ENCODE measurements around the gene FITM1. TPM values are rescaled to one million over a fixed set of nuclear protein-coding genes. Genes with fewer than 3 reads are reported as not detected.

FITM1 gene
- polyA plus RNA-seq, 3 donors = 2.1 TPM; not detected in 2

- peak within 1 kb of the TSS; percentile 87 to 90 (median 89) for H3K4me3 ChIP-seq (replicated peaks in 1 of 3; ENCODE audit: low read depth in 2 of 3, low read length in 3 of 3)
- Mint-ChIP-seq H3K36me3 (peaks cover 31 to 39% of the 10 kb centered on the region in 2 donors), H3K27me3 (ENCODE audit: low read depth in 3 of 3) (peaks cover 0 to 6% (median 2%) of the 10 kb centered on the region in 3 donors), H3K9me3 (peaks cover 0 to 2% (median 0%) of the 10 kb centered on the region in 7 donors), H3K27ac (peak within 1 kb of the TSS; percentile 98 to 99 (median 99)), H3K4me3 (peak within 1 kb of the TSS; percentile 89 to 95), H3K4me1 (peaks cover 18% of the 10 kb centered on the region)
- WGBS (ENCODE audit: insufficient coverage) = 0% methylated on average over 34 of the region's 65 CpGs
- peaks cover 19 to 27% of the 10 kb centered on the region in 2 donors for H3K4me1 ChIP-seq (ENCODE audit: control insufficient read depth in 1 of 2, insufficient read depth in 2 of 2, low read length in 2 of 2)
- H3K27me3 ChIP-seq (ENCODE audit: control insufficient read depth in 2 of 2, insufficient read depth in 2 of 2, low read length in 2 of 2) = no peaks in the 10 kb centered on the region
- H3K4me2 ChIP-seq (replicated peaks; ENCODE audit: extremely low read depth, low read length, poor library complexity, severe bottlenecking) = peak within 1 kb of the TSS; percentile 94
- DNase-seq = peak; percentile 100
- TF ChIP-seq, protein P1, sequence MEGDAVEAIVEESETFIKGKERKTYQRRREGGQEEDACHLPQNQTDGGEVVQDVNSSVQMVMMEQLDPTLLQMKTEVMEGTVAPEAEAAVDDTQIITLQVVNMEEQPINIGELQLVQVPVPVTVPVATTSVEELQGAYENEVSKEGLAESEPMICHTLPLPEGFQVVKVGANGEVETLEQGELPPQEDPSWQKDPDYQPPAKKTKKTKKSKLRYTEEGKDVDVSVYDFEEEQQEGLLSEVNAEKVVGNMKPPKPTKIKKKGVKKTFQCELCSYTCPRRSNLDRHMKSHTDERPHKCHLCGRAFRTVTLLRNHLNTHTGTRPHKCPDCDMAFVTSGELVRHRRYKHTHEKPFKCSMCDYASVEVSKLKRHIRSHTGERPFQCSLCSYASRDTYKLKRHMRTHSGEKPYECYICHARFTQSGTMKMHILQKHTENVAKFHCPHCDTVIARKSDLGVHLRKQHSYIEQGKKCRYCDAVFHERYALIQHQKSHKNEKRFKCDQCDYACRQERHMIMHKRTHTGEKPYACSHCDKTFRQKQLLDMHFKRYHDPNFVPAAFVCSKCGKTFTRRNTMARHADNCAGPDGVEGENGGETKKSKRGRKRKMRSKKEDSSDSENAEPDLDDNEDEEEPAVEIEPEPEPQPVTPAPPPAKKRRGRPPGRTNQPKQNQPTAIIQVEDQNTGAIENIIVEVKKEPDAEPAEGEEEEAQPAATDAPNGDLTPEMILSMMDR (IDR thresholded peaks at IDR 0.05) = no peak
- H2AFZ ChIP-seq (ENCODE audit: insufficient read depth, low read depth, low read length, poor library complexity, severe bottlenecking) = peak within 1 kb of the TSS; percentile 86
- no peaks in the 10 kb centered on the region for H3K9me3 ChIP-seq (replicated peaks in 1 of 2; ENCODE audit: control insufficient read depth in 1 of 2, insufficient read depth in 1 of 2, low read length in 2 of 2)
- intact Hi-C loops (cut with micrococcal nuclease) = loop anchor here in 1 of 2 donors (1.0 to 10.0 kb wide), 3 partner anchors 33 to 1190 kb away; partner anchors contain the start of genes DHRS1, NOP9, PRMT5 and RNF31
- peaks cover 24% of the 10 kb centered on the region for H3K79me2 ChIP-seq (ENCODE audit: insufficient read depth, low read length)
- H4K20me1 ChIP-seq (ENCODE audit: insufficient read depth, low read length) = no peaks in the 10 kb centered on the region
- peak within 1 kb of the TSS; percentile 99 to 100 for H3K27ac ChIP-seq (ENCODE audit: low read depth in 1 of 2, low read length in 2 of 2)
- H3K9ac ChIP-seq (ENCODE audit: insufficient read depth, low read length, poor library complexity, severe bottlenecking) = peak within 1 kb of the TSS; percentile 93
- H3K36me3 ChIP-seq (replicated peaks in 1 of 2; ENCODE audit: control insufficient read depth in 1 of 2, insufficient read depth in 2 of 2, low read length in 2 of 2) = peaks cover 31 to 37% of the 10 kb centered on the region in 2 donors
Observed at GRCh38 chr14:24114532-24115421, 15.7 kb upstream of the FITM1 start, which contains the start of the genes DCAF11 and NRL. Gene DCAF11, plus strand, starts transcription at chr14:24114777. Its CDS starts 818 bp downstream, at chr14:24115595. Gene NRL, minus strand, starts transcription at chr14:24114949. Its CDS starts 32,101 bp downstream, at chr14:24082848.

GRCh38 chr14:24115422-24116127 is 14.9 kb upstream of the FITM1 start:
- H3K36me3 Mint-ChIP-seq = peaks cover 35 to 47% of the 10 kb centered on the region in 2 donors
- peaks cover 0 to 6% (median 2%) of the 10 kb centered on the region in 3 donors for H3K27me3 Mint-ChIP-seq (ENCODE audit: low read depth in 3 of 3)
- intact Hi-C loops (cut with micrococcal nuclease) = loop anchor here in 1 of 2 donors (10.0 kb wide), 2 partner anchors 179 to 1191 kb away; partner anchors contain the start of genes DHRS1, NOP9 and PRMT5
- Histone ChIP-seq H3K9ac (ENCODE audit: insufficient read depth, low read length, poor library complexity, severe bottlenecking) (peak overlapping the region; percentile 93), H4K20me1 (ENCODE audit: insufficient read depth, low read length) (no peaks in the 10 kb centered on the region), H3K27ac (ENCODE audit: low read depth in 1 of 2, low read length in 2 of 2) (peak overlapping the region; percentile 99 to 100), H2AFZ (ENCODE audit: insufficient read depth, low read depth, low read length, poor library complexity, severe bottlenecking) (peak overlapping the region; percentile 86), H3K9me3 (replicated peaks in 1 of 2; ENCODE audit: control insufficient read depth in 1 of 2, insufficient read depth in 1 of 2, low read length in 2 of 2) (no peaks in the 10 kb centered on the region), H3K4me1 (ENCODE audit: control insufficient read depth in 1 of 2, insufficient read depth in 2 of 2, low read length in 2 of 2) (peaks cover 19 to 27% of the 10 kb centered on the region in 2 donors), H3K79me2 (ENCODE audit: insufficient read depth, low read length) (peaks cover 24% of the 10 kb centered on the region), H3K36me3 (replicated peaks in 1 of 2; ENCODE audit: control insufficient read depth in 1 of 2, insufficient read depth in 2 of 2, low read length in 2 of 2) (peaks cover 36 to 44% of the 10 kb centered on the region in 2 donors), H3K4me3 (replicated peaks in 1 of 3; ENCODE audit: low read depth in 2 of 3, low read length in 3 of 3) (peak overlapping the region; percentile 87 to 90 (median 89)), H3K4me2 (replicated peaks; ENCODE audit: extremely low read depth, low read length, poor library complexity, severe bottlenecking) (peak overlapping the region; percentile 94), H3K27me3 (ENCODE audit: control insufficient read depth in 2 of 2, insufficient read depth in 2 of 2, low read length in 2 of 2) (no peaks in the 10 kb centered on the region)
- TF ChIP-seq, protein P1 (IDR thresholded peaks at IDR 0.05) = no peak
- H3K4me1 Mint-ChIP-seq = peaks cover 18% of the 10 kb centered on the region
- no peak for DNase-seq
- H3K27ac Mint-ChIP-seq = peak overlapping the region; percentile 98 to 99 (median 99)
- peaks cover 0 to 2% (median 0%) of the 10 kb centered on the region in 7 donors for H3K9me3 Mint-ChIP-seq
- WGBS (ENCODE audit: insufficient coverage) = 3% methylated on average over 4 of the region's 14 CpGs
- H3K4me3 Mint-ChIP-seq = peak overlapping the region; percentile 89 to 94
